ENCODE measurements around the gene COL9A3. TPM values are rescaled to one million over a fixed set of nuclear protein-coding genes. Genes with fewer than 3 reads are reported as not detected.

Gene COL9A3
- total and polyA plus RNA-seq, 2 of the 8 experiments (the other 6 are each of a cell fraction or from before 2014, with no cell fraction given): 21.7 to 80.1 TPM

- TF ChIP-seq BACH1 (IDR thresholded peaks at IDR 0.05; ENCODE audit: low read length) (no peak), FOSL1 (IDR thresholded peaks at IDR 0.05; ENCODE audit: insufficient read depth, low read depth, low read length) (no peak), JUN (IDR thresholded peaks at IDR 0.05; ENCODE audit: low read depth, low read length) (no peak)
- H3K23ac ChIP-seq (ENCODE audit: insufficient read length): no peak overlapping the region
- H3K23me2 ChIP-seq (ENCODE audit: low read depth, low read length): no peaks in the 10 kb centered on the region
- ChIA-PET CTCF (ENCODE audit: partially characterized antibody) (interaction anchor here (0.6 to 2.9 kb wide), 3 partner anchors 16 to 94 kb away, joined by 3 to 9 read pairs (median 4); no protein-coding TSS in a partner anchor), POLR2A (ENCODE audit: partially characterized antibody) (interaction anchor here (0.7 to 2.1 kb wide), 4 partner anchors 9 to 49 kb away, joined by 3 to 20 read pairs (median 6); partner anchors contain the start of gene COL9A3)
- H2AFZ ChIP-seq (ENCODE audit: low read length): no peak overlapping the region
- peaks cover 5 to 8% of the 10 kb centered on the region in 2 experiments for H4K20me1 ChIP-seq (replicated peaks in 1 of 2; ENCODE audit: control insufficient read depth in 1 of 2, insufficient read depth in 2 of 2, low read length in 2 of 2)
- H3K79me2 ChIP-seq (ENCODE audit: control insufficient read depth in 1 of 2, insufficient read depth in 2 of 2, low read length in 2 of 2): no peaks in the 10 kb centered on the region
- no peak overlapping the region for H3K18ac ChIP-seq (ENCODE audit: extremely low read depth, low read length)
- H3K14ac ChIP-seq (ENCODE audit: insufficient read length): no peak overlapping the region
- peaks cover 0 to 19% (median 10%) of the 10 kb centered on the region in 4 experiments; a peak in 5 of 7 replicates for H3K4me1 ChIP-seq (replicated peaks in 1 of 4; ENCODE audit: control insufficient read depth in 3 of 4, insufficient read depth in 4 of 4, low read length in 3 of 4)
- no peaks in the 10 kb centered on the region for H3K27me3 ChIP-seq (replicated peaks in 1 of 4; ENCODE audit: control insufficient read depth in 3 of 4, extremely low read depth in 1 of 4, insufficient read depth in 3 of 4, low read length in 3 of 4)
- H3K4me2 ChIP-seq (ENCODE audit: insufficient read depth in 1 of 2, low read depth in 2 of 2, low read length in 2 of 2): peak overlapping the region in 1 of 2 experiments; percentile 28; a peak in 2 of 4 replicates
- no peaks in the 10 kb centered on the region for H3K79me1 ChIP-seq (ENCODE audit: low read depth, low read length)
- peak overlapping the region; percentile 65 for H4K91ac ChIP-seq (replicated peaks; ENCODE audit: insufficient read length, low read length)
- no peak overlapping the region for H3K4ac ChIP-seq (replicated peaks; ENCODE audit: insufficient read length, low read depth, low read length)
- no peak overlapping the region for H2BK120ac ChIP-seq (replicated peaks; ENCODE audit: low read depth, low read length)
- H4K8ac ChIP-seq (ENCODE audit: extremely low read depth, insufficient read depth, low read length): peak overlapping the region; percentile 68; the same call in 1 of the 2 replicates
- no peak overlapping the region for H3K4me3 ChIP-seq (ENCODE audit: extremely low read depth in 1 of 4, insufficient read depth in 2 of 4, low read depth in 3 of 4, low read length in 4 of 4)
- H2BK20ac ChIP-seq (ENCODE audit: low read length): no peak overlapping the region
- no peaks in the 10 kb centered on the region for H3K9me3 ChIP-seq (ENCODE audit: insufficient read depth in 2 of 2, low read depth in 1 of 2, low read length in 1 of 2)
- H2BK12ac ChIP-seq (ENCODE audit: low read depth, low read length): no peak overlapping the region
- no peak for FAIRE-seq
- 90% methylated on average over 17 of the region's 22 CpGs; no CpG with 5 or more reads in 1 of the 2 experiments for WGBS, 2 experiments (ENCODE audit: extremely low coverage in 1 of 2, insufficient coverage in 1 of 2, insufficient read length in 1 of 2, insufficient replicate concordance in 2 of 2, low coverage in 1 of 2, low lambda C conversion rate in 2 of 2, missing lambda C conversion rate in 1 of 2)
- no peak overlapping the region for H4K5ac ChIP-seq (ENCODE audit: insufficient read length, low read depth, low read length)
- no peak overlapping the region for H2AK5ac ChIP-seq (ENCODE audit: low read depth, low read length)
- H3K36me3 ChIP-seq (ENCODE audit: control insufficient read depth in 2 of 4, insufficient read depth in 4 of 4, low read length in 3 of 4): peaks cover 0 to 7% (median 4%) of the 10 kb centered on the region in 4 experiments; a peak in 4 of 8 replicates
- DNase-seq (ENCODE audit: low read depth in 1 of 2, low spot score in 2 of 2): no peak
- no peak overlapping the region for H3K9ac ChIP-seq (replicated peaks in 1 of 4; ENCODE audit: extremely low read depth in 1 of 4, low read depth in 3 of 4, low read length in 3 of 4)
- no peak overlapping the region for H2BK5ac ChIP-seq (ENCODE audit: low read depth, low read length)
- H3K56ac ChIP-seq (replicated peaks; ENCODE audit: insufficient read length, low read depth, low read length): no peak overlapping the region
- H2BK15ac ChIP-seq (ENCODE audit: low read length): no peak overlapping the region
- no peak overlapping the region for H3K27ac ChIP-seq (ENCODE audit: low read depth, low read length)
These were observed 8.6 kb downstream of the COL9A3 start for GRCh38 chr20:62825333-62825985.

All from H1 (cell line).